Measurements from ENCODE around the gene GATM. TPM values are rescaled to one million over a fixed set of nuclear protein-coding genes. Genes with fewer than 3 reads are reported as not detected.
A peak's percentile ranks its signal among the peaks of the same experiment; 100 is the strongest.

GATM gene
- total and polyA plus RNA-seq, 8 donors = 343 to 1,576 (median 1,000) TPM

GRCh38 chr15:45363801-45364200, 14.5 kb downstream of the GATM start:
- H3K36me3 ChIP-seq = peaks cover 0 to 100% (median 51%) of the 10 kb centered on the region in 3 donors
- no peaks in the 10 kb centered on the region for H3K27me3 ChIP-seq
- no peak for ATAC-seq
- H3K27ac ChIP-seq = peak overlapping the region in 1 of 4 donors; percentile 34
- DNase-seq = no peak
- WGBS, 2 donors = 14 to 20% methylated on average over 3 of the region's 3 CpGs
- FAIRE-seq = no peak
- TF ChIP-seq, protein P1, sequence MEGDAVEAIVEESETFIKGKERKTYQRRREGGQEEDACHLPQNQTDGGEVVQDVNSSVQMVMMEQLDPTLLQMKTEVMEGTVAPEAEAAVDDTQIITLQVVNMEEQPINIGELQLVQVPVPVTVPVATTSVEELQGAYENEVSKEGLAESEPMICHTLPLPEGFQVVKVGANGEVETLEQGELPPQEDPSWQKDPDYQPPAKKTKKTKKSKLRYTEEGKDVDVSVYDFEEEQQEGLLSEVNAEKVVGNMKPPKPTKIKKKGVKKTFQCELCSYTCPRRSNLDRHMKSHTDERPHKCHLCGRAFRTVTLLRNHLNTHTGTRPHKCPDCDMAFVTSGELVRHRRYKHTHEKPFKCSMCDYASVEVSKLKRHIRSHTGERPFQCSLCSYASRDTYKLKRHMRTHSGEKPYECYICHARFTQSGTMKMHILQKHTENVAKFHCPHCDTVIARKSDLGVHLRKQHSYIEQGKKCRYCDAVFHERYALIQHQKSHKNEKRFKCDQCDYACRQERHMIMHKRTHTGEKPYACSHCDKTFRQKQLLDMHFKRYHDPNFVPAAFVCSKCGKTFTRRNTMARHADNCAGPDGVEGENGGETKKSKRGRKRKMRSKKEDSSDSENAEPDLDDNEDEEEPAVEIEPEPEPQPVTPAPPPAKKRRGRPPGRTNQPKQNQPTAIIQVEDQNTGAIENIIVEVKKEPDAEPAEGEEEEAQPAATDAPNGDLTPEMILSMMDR (IDR thresholded peaks at IDR 0.05) = no peak
- intact Hi-C loops (cut with DNase I) = no loop called here
- no peak overlapping the region for H3K4me3 ChIP-seq
- no peaks in the 10 kb centered on the region for H3K9me3 ChIP-seq
- peaks cover 41 to 53% (median 49%) of the 10 kb centered on the region in 3 donors for H3K4me1 ChIP-seq

GRCh38 chr15:45363334-45363733, 15.0 kb downstream of the GATM start:
- intact Hi-C loops (cut with DNase I) = no loop called here
- WGBS, 2 donors = 42 to 46% methylated on average over 4 of the region's 4 CpGs
- no peak overlapping the region for H3K4me3 ChIP-seq
- DNase-seq (no peak), FAIRE-seq (no peak), ATAC-seq (no peak)
- H3K36me3 ChIP-seq = peaks cover 0 to 98% (median 51%) of the 10 kb centered on the region in 3 donors
- H3K27me3 ChIP-seq = no peaks in the 10 kb centered on the region
- peaks cover 41 to 50% (median 49%) of the 10 kb centered on the region in 3 donors for H3K4me1 ChIP-seq
- no peaks in the 10 kb centered on the region for H3K9me3 ChIP-seq
- peak overlapping the region in 2 of 4 donors; percentile 13 to 34 for H3K27ac ChIP-seq
- TF ChIP-seq, protein P1 (IDR thresholded peaks at IDR 0.05) = no peak

DNA sequence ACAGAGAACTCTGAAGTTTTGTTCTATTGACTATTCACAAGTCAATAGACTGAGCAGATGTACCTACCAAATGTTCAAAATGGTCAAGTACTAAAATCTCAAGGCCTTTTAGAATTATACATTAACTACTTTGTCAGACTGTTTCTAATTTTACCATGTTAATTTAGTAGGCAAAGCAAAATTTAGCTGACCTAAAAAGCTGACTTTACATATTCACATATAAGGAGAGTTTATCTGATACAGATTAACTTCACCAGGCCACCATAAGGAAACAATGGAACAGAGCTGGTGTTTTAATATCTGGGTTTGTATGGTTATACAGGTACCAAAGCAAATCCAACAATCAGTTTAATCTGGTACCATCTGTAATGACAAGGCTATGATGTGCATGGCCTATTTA, 15.9 kb downstream of the GATM start:
- Histone ChIP-seq H3K36me3 (peaks cover 0 to 89% (median 51%) of the 10 kb centered on the region in 3 donors), H3K27ac (peak overlapping the region in 2 of 4 donors; percentile 13 to 15), H3K9me3 (no peaks in the 10 kb centered on the region), H3K27me3 (no peaks in the 10 kb centered on the region), H3K4me1 (peaks cover 41 to 49% (median 48%) of the 10 kb centered on the region in 3 donors), H3K4me3 (no peak overlapping the region)
- FAIRE-seq (no peak), DNase-seq (no peak), ATAC-seq (peak in 1 of 4 donors; percentile 1)
- TF ChIP-seq, protein P1 (IDR thresholded peaks at IDR 0.05) = no peak
- intact Hi-C loops (cut with DNase I) = no loop called here

GRCh38 chr15:45361878-45362277, 16.5 kb downstream of the GATM start:
- no peak overlapping the region for H3K4me3 ChIP-seq
- WGBS, 2 donors = 36 to 55% methylated on average over 7 of the region's 7 CpGs
- peak overlapping the region in 2 of 4 donors; percentile 13 to 15 for H3K27ac ChIP-seq
- FAIRE-seq (no peak), ATAC-seq (peak; percentile 7 to 24 (median 14)), DNase-seq (no peak)
- H3K36me3 ChIP-seq = peaks cover 0 to 84% (median 51%) of the 10 kb centered on the region in 3 donors
- TF ChIP-seq, protein P1 (IDR thresholded peaks at IDR 0.05) = no peak
- H3K27me3 ChIP-seq = no peaks in the 10 kb centered on the region
- no peaks in the 10 kb centered on the region for H3K9me3 ChIP-seq
- intact Hi-C loops (cut with DNase I) = no loop called here
- peaks cover 36 to 50% (median 48%) of the 10 kb centered on the region in 3 donors for H3K4me1 ChIP-seq

DNA sequence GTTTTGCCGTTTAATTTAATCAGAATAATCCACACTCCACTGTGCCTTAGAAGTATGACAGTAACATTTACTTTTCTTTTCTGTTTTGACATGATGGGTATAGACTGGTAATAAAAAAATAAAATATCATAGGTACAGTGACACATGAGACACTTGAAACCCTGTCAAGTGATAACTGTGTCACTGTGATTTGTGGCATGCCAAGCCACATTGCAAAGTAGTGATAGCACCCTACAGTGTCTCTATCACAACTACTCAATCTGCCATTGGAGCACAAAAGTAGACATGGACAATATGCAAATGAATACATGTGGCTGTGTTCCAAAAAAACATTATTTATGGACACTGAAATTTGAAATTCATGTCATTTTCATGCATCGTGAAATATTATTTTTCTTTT, 22.5 kb downstream of the GATM start:
- ATAC-seq = peak in 3 of 4 donors; percentile 16 to 23 (median 19)
- peak overlapping the region in 1 of 4 donors; percentile 26 for H3K27ac ChIP-seq

More for the DNA sequence above, 22.5 kb downstream of the GATM start:
- 41% methylated on average over 2 of the region's 2 CpGs for WGBS, 2 donors
- Histone ChIP-seq H3K27me3 (no peaks in the 10 kb centered on the region), H3K9me3 (no peaks in the 10 kb centered on the region), H3K4me3 (no peak overlapping the region), H3K4me1 (peaks cover 0 to 8% (median 8%) of the 10 kb centered on the region in 3 donors), H3K36me3 (peaks cover 0 to 24% (median 13%) of the 10 kb centered on the region in 3 donors)
- DNase-seq (no peak), FAIRE-seq (no peak)
- TF ChIP-seq, protein P1 (IDR thresholded peaks at IDR 0.05) = no peak
- intact Hi-C loops (cut with DNase I) = no loop called here
